HFFc6 (cell line): ENCODE measurements around the gene FIGNL2. TPM values are rescaled to one million over a fixed set of nuclear protein-coding genes. Genes with fewer than 3 reads are reported as not detected.

Source experiments
- DNase-seq: peaks from one replicate; pipeline ENCODE4 v3.0.0-alpha.2; 2018
- H3K27ac Mint-ChIP-seq: 2 replicates; pipeline ENCODE4 v1.8.0; 2020; ENCODE audit warnings: mild to moderate bottlenecking, mixed read lengths
- H3K27me3 Mint-ChIP-seq: 2 replicates; pipeline ENCODE4 v1.8.0; 2021; ENCODE audit warnings: mild to moderate bottlenecking, moderate library complexity, mixed read lengths; ENCODE audit not compliant: insufficient read depth
- H3K36me3 Mint-ChIP-seq: 2 replicates; pipeline ENCODE4 v1.8.0; 2021; ENCODE audit warnings: low read depth, mixed read lengths
- H3K4me1 Mint-ChIP-seq: 2 replicates; pipeline ENCODE4 v1.8.0; 2020; ENCODE audit warnings: low read depth, mixed read lengths
- H3K4me3 Mint-ChIP-seq: 2 replicates; pipeline ENCODE4 v1.8.0; 2020; ENCODE audit warnings: mild to moderate bottlenecking, moderate library complexity, mixed read lengths
- H3K9me3 Mint-ChIP-seq: 2 replicates; pipeline ENCODE4 v1.8.0; 2020; ENCODE audit warnings: mild to moderate bottlenecking, mixed read lengths
- total RNA-seq, 6 experiments: library from RNA; stranded (reverse); fragmentation: NEBNext Ultra II Directional; extraction: Animal tissue kit (Norgen Biotek cat#: 25700); gene quantifications; 2 replicates in 1 of 6; 3 replicates in 5 of 6; pipeline ENCODE4 v1.2.3, GENCODE V29; 2021
- TF ChIP-seq, protein P1 (sequence below): fragments of 200-600 bp; sonication (generic); IDR thresholded peaks from 2 replicates; pipeline ENCODE4 v1.5.0; 2021; ENCODE audit warnings: antibody characterized with exemption, mild to moderate bottlenecking

FIGNL2 gene
- total RNA-seq, 6 experiments from 2014 or later, result not detected

DNA sequence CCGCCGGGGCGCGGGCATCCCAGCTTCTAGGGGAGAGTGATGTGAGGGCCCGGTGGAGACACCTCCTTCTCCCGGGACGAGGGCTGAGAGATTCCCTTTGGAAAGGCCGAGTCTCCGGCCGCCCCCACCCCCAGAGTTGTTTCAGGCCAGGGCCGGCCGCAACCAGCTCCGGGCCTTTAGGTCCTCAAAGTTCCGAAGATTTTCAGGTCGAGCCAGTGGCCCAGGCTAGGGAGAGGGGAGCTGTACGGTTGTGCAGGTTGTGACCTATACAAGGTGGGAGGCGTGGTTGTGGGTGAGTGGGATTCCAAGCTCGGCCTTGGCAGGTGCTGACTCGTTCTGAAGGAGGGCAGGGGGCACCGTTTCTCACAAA, 21.0 kb upstream of the FIGNL2 start:
- Mint-ChIP-seq H3K27me3 (peaks cover 18% of the 10 kb centered on the region), H3K36me3 (no peaks in the 10 kb centered on the region), H3K4me1 (peaks cover 14% of the 10 kb centered on the region), H3K27ac (no peak overlapping the region), H3K9me3 (no peaks in the 10 kb centered on the region), H3K4me3 (peak overlapping the region; percentile 37; the same call in 1 of the 2 replicates)
- TF ChIP-seq, protein P1, sequence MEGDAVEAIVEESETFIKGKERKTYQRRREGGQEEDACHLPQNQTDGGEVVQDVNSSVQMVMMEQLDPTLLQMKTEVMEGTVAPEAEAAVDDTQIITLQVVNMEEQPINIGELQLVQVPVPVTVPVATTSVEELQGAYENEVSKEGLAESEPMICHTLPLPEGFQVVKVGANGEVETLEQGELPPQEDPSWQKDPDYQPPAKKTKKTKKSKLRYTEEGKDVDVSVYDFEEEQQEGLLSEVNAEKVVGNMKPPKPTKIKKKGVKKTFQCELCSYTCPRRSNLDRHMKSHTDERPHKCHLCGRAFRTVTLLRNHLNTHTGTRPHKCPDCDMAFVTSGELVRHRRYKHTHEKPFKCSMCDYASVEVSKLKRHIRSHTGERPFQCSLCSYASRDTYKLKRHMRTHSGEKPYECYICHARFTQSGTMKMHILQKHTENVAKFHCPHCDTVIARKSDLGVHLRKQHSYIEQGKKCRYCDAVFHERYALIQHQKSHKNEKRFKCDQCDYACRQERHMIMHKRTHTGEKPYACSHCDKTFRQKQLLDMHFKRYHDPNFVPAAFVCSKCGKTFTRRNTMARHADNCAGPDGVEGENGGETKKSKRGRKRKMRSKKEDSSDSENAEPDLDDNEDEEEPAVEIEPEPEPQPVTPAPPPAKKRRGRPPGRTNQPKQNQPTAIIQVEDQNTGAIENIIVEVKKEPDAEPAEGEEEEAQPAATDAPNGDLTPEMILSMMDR, result no peak
- no peak for DNase-seq

DNA sequence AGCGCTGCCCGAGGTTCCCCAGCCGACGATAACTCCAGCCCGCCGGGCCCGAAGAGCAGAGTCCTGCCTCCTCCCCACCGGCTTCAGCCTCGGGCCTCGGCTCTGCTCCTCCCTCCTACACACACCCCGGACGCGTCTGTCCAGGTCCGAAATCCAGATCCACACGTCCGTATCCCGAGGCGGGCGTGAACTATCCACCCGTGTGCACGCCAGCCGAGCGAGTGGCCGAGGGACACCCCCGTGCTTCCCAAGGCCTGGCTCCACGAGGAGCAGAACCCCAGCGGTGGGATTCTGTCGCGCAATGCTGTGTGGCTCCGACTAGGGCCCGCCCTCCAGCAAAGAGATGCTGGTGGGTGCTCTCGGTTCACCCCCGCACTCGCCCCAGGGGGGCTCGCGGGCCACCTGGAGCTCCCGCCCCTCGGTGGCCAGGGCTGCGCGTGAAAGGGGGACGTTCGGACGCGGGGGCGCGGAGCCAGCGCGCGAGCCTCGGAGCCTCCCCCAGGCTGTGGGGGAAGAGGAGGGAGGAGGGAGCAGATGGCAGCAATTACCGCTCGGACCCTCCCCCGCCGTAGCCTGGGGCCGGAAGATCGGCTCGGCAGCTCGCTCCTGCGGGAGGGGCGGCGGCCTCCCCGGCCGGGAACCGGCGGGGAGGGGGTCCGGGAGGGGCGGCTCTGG, 20.4 kb upstream of the FIGNL2 start:
- H3K4me3 Mint-ChIP-seq, result peak overlapping the region; percentile 80
- peaks cover 10% of the 10 kb centered on the region for H3K4me1 Mint-ChIP-seq
- no peaks in the 10 kb centered on the region for H3K36me3 Mint-ChIP-seq
- no peak for DNase-seq
- H3K9me3 Mint-ChIP-seq, result no peaks in the 10 kb centered on the region
- peaks cover 21% of the 10 kb centered on the region for H3K27me3 Mint-ChIP-seq
- no peak overlapping the region for H3K27ac Mint-ChIP-seq
- TF ChIP-seq, protein P1, result no peak

DNA sequence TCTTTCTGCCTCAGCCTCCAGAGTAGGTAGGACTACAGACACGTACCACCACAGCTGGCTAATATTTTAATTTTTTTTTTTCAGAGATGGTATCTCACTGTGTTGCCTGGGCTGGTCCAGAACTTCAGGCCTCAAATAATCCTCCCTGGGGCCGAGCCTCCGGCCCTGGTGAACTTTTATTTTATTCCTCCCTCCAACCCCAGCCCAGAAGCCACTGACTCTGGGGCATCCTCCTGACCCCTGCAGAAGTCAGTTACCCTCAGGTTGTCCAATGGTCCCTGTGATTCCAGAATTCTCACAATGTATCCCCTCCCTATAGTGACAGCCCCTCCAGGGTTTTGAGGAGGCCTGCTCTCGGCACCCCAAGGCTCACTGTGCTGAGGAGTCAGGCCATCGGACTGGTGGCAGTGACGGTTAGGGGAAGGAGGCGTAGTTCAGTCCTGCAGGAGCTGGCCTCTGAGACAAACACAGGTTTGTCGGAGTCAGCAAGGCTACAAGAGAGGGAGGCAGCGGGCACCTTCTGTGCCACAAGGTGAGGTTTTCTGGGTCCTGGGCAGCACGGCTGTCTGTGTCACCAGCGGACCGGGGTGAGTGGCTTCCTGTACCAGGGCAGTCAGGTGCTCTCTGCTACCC, 19.4 kb upstream of the FIGNL2 start:
- DNase-seq, result no peak
- Mint-ChIP-seq H3K27me3 (peaks cover 25% of the 10 kb centered on the region), H3K4me3 (peak overlapping the region; percentile 80; the same call in 1 of the 2 replicates), H3K4me1 (peaks cover 8% of the 10 kb centered on the region), H3K36me3 (no peaks in the 10 kb centered on the region), H3K9me3 (no peaks in the 10 kb centered on the region), H3K27ac (no peak overlapping the region)
- TF ChIP-seq, protein P1, result no peak

DNA sequence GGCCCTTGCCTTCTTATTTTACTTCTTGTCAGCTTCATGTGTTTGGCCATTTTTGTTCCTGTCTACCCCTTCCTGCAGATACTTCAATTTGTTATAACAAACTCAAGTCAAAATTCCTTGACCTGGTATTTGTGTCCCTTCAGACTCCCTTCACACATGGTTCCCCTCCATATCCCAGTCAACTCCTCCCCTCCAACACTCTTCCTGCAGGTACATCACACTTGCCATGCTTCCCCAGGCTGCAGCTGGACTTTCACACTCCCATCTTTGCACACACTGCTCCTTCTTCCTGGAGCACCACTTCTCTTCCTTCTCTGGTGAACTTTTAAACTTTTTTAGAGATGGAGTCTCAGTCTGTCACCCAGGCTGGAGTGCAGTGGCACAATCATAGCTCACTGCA, 18.9 kb upstream of the FIGNL2 start:
- Mint-ChIP-seq H3K9me3 (no peaks in the 10 kb centered on the region), H3K4me1 (peaks cover 8% of the 10 kb centered on the region), H3K36me3 (no peaks in the 10 kb centered on the region), H3K27me3 (peaks cover 29% of the 10 kb centered on the region), H3K27ac (no peak overlapping the region), H3K4me3 (no peak overlapping the region)
- DNase-seq, result no peak
- TF ChIP-seq, protein P1, result no peak

DNA sequence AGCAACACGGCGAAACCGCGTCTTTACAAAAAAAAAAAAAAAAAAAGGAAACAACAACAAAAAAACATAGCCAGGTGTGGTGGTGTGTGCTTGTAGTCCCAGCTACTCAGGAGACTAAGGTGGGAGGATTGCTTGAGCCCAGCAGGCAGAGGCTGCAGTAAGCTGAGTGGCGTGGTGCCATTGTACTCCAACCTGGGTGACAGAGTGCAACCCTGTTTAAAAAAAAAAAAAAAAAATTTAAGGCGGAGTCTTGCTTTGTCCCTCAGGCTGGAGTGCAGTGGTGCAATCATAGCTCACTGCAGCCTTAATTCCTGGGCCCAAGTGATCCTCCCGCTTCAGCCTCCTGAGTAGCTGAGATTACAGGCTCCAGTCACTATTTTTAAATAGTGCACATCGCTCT, 18.2 kb upstream of the FIGNL2 start:
- H3K4me1 Mint-ChIP-seq, result peaks cover 8% of the 10 kb centered on the region
- peaks cover 29% of the 10 kb centered on the region for H3K27me3 Mint-ChIP-seq
- no peak overlapping the region for H3K4me3 Mint-ChIP-seq
- H3K36me3 Mint-ChIP-seq, result no peaks in the 10 kb centered on the region
- no peak for DNase-seq
- H3K9me3 Mint-ChIP-seq, result no peaks in the 10 kb centered on the region
- no peak overlapping the region for H3K27ac Mint-ChIP-seq
- TF ChIP-seq, protein P1, result no peak
